Fibroblast of villous mesenchyme (primary cell): ENCODE data around the gene RARRES2. TPM values are rescaled to one million over a fixed set of nuclear protein-coding genes. Genes with fewer than 3 reads are reported as not detected.
A peak's percentile ranks its signal among the peaks of the same experiment; 100 is the strongest.
"Not testable (repeated sequence)": the region's sequence is repeated elsewhere in the genome, so short reads cannot be mapped to it uniquely, and the experiment has no call there.

Source experiments
- DNase-seq: peaks from one replicate; pipeline ENCODE4 v3.0.0-alpha.2; 2010; ENCODE audit warnings: low read depth
- H3K4me3 ChIP-seq: 2 replicates; pipeline ENCODE4 v1.5.1; 2011; ENCODE audit warnings: low read depth, mild to moderate bottlenecking, low read length
- total RNA-seq: library from RNA; depleted of rRNA; stranded (reverse); fragments of >200 nt; gene quantifications from 2 replicates; pipeline ENCODE4 v1.2.3, GENCODE V29; 2012
- TF ChIP-seq, protein P1 (sequence below): IDR thresholded peaks from 2 replicates; pipeline ENCODE4 v1.5.1; 2012; ENCODE audit warnings: low read depth, mild to moderate bottlenecking, low read length; ENCODE audit not compliant: insufficient read depth

RARRES2 gene
- total RNA-seq, 1 donor: 185 TPM

DNA sequence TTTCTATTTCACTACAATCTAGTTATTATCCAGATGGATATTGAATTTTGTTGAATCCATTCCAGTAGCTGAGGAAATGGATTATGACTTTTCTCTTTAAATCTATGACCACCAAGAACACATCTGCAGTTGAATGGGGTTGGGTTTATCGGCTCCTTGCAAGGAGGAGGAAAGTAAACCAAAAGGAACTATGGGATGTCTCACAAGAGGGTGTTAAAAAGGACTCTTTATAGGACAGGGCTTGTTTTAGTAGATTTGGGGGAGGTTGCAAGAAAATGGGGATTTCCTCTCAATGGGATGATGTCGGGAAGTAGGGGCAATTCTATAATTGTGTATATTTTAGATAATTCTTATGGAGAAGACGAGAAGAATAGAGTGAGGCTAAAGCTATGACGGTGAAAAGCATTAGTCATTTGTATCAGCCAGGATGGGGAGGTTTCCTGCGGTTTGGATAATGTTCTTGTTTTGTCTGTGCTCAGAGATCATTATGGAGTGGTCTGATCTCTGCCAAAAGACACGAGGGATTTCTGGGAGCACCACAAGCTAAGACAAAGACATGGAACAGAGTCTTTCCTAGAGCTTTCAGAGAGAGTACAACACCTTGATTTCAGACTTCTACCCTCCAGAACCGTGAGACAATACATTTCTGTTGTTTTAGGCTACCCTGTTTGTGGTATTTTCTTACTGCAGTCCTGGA lies 23.5 kb downstream of the RARRES2 start:
- H3K4me3 ChIP-seq: no peak overlapping the region
- TF ChIP-seq, protein P1, sequence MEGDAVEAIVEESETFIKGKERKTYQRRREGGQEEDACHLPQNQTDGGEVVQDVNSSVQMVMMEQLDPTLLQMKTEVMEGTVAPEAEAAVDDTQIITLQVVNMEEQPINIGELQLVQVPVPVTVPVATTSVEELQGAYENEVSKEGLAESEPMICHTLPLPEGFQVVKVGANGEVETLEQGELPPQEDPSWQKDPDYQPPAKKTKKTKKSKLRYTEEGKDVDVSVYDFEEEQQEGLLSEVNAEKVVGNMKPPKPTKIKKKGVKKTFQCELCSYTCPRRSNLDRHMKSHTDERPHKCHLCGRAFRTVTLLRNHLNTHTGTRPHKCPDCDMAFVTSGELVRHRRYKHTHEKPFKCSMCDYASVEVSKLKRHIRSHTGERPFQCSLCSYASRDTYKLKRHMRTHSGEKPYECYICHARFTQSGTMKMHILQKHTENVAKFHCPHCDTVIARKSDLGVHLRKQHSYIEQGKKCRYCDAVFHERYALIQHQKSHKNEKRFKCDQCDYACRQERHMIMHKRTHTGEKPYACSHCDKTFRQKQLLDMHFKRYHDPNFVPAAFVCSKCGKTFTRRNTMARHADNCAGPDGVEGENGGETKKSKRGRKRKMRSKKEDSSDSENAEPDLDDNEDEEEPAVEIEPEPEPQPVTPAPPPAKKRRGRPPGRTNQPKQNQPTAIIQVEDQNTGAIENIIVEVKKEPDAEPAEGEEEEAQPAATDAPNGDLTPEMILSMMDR: no peak
- peak; percentile 79 for DNase-seq

DNA sequence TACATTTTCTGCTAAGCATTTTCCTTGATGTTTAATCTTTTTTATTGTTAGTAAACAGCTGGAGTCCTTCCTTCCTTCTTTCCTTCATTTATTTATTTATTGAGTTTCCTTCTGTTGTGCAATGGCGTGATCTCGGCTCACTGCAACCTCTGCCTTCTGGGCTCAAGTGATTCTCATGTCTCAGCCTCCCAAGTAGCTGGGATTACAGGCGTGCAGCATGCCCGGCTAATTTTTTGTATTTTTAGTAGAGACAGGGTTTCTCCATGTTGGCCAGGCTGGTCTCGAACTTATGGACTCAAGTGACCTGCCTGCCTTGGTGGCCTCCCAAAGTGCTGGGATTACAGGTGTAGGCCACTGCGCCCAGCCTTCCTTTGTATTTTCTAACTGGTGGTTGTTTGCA lies 24.4 kb downstream of the RARRES2 start:
- H3K4me3 ChIP-seq, DNase-seq: not testable (repeated sequence)

DNA sequence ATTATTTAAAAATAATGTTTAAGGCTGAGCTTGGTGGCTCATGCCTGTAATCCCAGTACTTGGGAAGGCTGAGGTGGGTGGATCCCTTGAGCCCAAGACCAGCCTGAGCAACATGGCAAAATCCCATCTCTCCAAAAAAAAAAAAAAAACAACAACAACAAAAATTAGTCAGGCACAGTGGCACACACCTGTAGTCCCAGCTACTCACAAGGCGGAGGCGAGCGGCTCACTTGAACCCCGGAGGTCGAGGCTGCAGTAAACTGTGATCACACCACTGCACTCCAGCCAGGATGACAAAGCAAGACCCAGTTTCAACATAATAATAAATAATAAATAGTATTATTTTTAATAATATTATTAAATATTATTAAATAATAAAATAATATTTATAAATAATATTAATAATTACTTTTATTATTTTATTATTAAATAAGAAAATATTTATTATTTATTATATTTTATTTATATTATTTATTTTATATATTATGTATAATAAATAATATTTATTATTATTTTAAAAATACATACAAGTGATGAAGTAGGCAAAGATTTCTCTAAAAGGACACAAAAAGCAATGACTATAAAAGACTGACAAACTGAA lies 26.7 kb downstream of the RARRES2 start:
- DNase-seq: no peak
- H3K4me3 ChIP-seq: no peak overlapping the region
- TF ChIP-seq, protein P1: no peak

DNA sequence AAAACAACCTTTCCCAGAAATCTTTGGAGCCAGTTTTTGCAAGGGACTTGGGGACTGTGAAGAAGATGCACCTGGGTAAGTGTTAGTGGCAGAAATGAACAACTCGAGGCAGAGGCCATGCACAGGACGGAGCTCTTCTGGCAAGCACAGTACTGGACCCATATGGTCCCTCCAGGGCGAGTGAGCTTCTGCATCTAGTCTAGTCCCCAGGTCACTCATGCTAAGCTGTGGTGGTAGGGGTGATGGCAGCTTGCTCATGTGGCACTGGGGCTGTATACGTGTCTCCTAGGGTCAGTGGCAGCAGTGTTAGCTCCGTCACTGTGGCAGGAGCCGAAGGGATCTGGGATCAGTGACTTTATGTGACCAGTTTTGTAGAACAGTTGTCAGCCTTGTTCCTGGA lies 27.6 kb downstream of the RARRES2 start:
- TF ChIP-seq, protein P1: no peak
- no peak overlapping the region for H3K4me3 ChIP-seq
- DNase-seq: no peak

DNA sequence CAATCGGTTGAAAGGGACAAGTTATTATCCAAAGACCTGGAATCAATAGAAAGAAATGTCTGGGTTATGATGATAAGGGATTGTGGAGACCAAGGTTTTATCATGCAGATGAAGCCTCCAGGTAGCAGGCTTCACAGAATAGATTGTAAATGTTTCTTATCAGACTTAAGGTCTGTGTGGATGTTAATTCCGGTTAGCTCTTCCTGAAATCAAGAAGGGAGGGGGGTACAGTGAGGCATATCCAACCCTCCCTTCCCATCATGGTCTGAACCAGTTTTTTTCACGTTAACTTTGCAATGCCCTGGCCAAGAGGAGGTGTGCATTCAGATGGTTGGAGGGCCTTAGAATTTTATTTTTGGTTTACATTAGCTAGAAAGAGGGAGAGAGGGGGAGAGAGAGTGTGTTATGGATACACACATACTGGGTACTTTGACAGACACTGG lies 28.0 kb downstream of the RARRES2 start:
- DNase-seq: no peak
- no peak overlapping the region for H3K4me3 ChIP-seq
- TF ChIP-seq, protein P1: no peak

DNA sequence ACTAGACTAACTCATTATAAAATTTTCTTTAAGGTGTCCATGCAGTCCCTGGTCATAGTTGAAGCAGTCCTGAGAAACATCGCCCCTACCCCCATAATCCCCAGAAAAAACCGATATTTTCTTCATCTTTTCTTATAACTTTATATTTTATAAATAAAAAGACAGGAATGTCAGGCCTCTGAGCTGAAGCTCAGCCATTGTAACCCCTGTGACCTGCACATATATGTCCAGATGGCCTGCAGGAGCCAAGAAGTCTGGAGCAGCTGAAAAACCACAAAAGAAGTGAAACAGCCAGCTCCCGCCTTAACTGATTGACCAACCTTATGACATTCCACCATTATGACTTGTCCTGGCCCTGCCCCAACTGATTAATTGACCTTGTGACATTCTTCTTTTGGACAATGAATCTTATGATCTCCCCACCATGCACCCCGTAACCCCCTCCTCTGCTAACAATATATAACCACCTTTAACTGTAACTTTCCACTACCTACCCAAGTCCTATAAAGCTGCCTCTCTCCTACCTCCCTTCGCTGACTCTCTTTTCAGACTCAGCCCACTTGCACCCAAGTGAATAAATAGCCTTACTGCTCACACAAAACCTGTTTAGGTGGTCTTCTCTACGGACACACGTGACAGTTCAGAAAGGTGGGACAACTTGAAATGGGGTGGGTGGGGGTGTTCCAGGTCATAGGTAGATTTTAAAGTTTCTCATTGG lies 28.6 kb downstream of the RARRES2 start:
- not testable (repeated sequence) for H3K4me3 ChIP-seq
- peak; percentile 54 for DNase-seq

DNA sequence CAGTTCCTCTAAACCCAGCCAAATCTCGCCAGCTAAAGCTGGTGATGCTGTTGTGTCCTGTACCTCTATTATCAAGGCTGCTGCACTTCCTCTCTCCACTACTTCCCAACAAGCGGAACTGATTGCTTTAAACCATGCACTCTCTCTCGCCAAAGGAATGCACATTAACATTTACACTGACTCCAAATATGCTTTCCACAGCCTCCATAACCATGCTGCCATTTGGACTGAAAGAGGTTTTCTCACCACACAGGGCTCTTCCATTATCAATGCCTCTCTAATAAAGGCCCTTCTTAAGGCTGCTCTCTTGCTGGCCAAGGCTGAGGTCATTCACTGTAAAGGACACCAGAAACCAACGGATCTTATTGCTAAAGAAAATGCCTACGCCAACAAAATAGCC lies 29.7 kb downstream of the RARRES2 start:
- TF ChIP-seq, protein P1: no peak
- no peak for DNase-seq
- no peak overlapping the region for H3K4me3 ChIP-seq
